ENCODE results near the gene VSX1.

VSX1 gene

GRCh38 chr20:25038591-25039015 lies 43.3 kb downstream of the VSX1 start:
- no peak overlapping the region for H3K4me3 ChIP-seq (ENCODE audit: low read length)
- no peak for TF ChIP-seq ZNF274 (IDR thresholded peaks at IDR 0.05; ENCODE audit: low read depth, low read length)

- no peak overlapping the region for H3K4me3 ChIP-seq (ENCODE audit: low read length)
Observed at GRCh38 chr20:25038103-25038410, 43.9 kb downstream of the VSX1 start.

GRCh38 chr20:25037288-25038102 lies 44.4 kb downstream of the VSX1 start:
- TF ChIP-seq ZNF274 (IDR thresholded peaks at IDR 0.05; ENCODE audit: low read depth, low read length), result no peak
- H3K4me3 ChIP-seq (ENCODE audit: low read length), result no peak overlapping the region

More at GRCh38 chr20:25038103-25038410, 43.9 kb downstream of the VSX1 start:
- TF ChIP-seq ZNF274 (IDR thresholded peaks at IDR 0.05; ENCODE audit: low read depth, low read length), result no peak

GRCh38 chr20:25036331-25036936 lies 45.5 kb downstream of the VSX1 start:
- peak overlapping the region; percentile 31; the same call in 1 of the 2 replicates for H3K4me3 ChIP-seq (ENCODE audit: low read length)
- no peak for TF ChIP-seq ZNF274 (IDR thresholded peaks at IDR 0.05; ENCODE audit: low read depth, low read length)

GRCh38 chr20:25035921-25036320 lies 46.0 kb downstream of the VSX1 start:
- TF ChIP-seq ZNF274 (IDR thresholded peaks at IDR 0.05; ENCODE audit: low read depth, low read length), result no peak
- H3K4me3 ChIP-seq (ENCODE audit: low read length), result peak overlapping the region; percentile 31; the same call in 1 of the 2 replicates

- no peak for TF ChIP-seq ZNF274 (IDR thresholded peaks at IDR 0.05; ENCODE audit: low read depth, low read length)
- no peak overlapping the region for H3K4me3 ChIP-seq (ENCODE audit: low read length)
Observed at GRCh38 chr20:25033924-25034300, 48.0 kb downstream of the VSX1 start.

- no peak overlapping the region for H3K4me3 ChIP-seq (ENCODE audit: low read length)
- no peak for TF ChIP-seq ZNF274 (IDR thresholded peaks at IDR 0.05; ENCODE audit: low read depth, low read length)
Observed at GRCh38 chr20:25033265-25033923, 48.5 kb downstream of the VSX1 start.

GRCh38 chr20:25032478-25033264 lies 49.3 kb downstream of the VSX1 start:
- TF ChIP-seq ZNF274 (IDR thresholded peaks at IDR 0.05; ENCODE audit: low read depth, low read length), result no peak
- H3K4me3 ChIP-seq (ENCODE audit: low read length), result no peak overlapping the region

- no peak overlapping the region for H3K4me3 ChIP-seq (ENCODE audit: low read length)
- no peak for TF ChIP-seq ZNF274 (IDR thresholded peaks at IDR 0.05; ENCODE audit: low read depth, low read length)
Observed at GRCh38 chr20:25032065-25032477, 49.9 kb downstream of the VSX1 start.

GRCh38 chr20:25031241-25031640 lies 50.7 kb downstream of the VSX1 start:
- no peak overlapping the region for H3K4me3 ChIP-seq (ENCODE audit: low read length)
- TF ChIP-seq ZNF274 (IDR thresholded peaks at IDR 0.05; ENCODE audit: low read depth, low read length), result no peak

GRCh38 chr20:25030649-25031207 lies 51.2 kb downstream of the VSX1 start:
- H3K4me3 ChIP-seq (ENCODE audit: low read length), result no peak overlapping the region
- TF ChIP-seq ZNF274 (IDR thresholded peaks at IDR 0.05; ENCODE audit: low read depth, low read length), result no peak

- no peak overlapping the region for H3K4me3 ChIP-seq (ENCODE audit: low read length)
- TF ChIP-seq ZNF274 (IDR thresholded peaks at IDR 0.05; ENCODE audit: low read depth, low read length), result no peak
Observed at GRCh38 chr20:25030007-25030648, 51.8 kb downstream of the VSX1 start.

GRCh38 chr20:25025986-25026605 lies 55.8 kb downstream of the VSX1 start:
- no peak overlapping the region for H3K4me3 ChIP-seq (ENCODE audit: low read length)
- no peak for TF ChIP-seq ZNF274 (IDR thresholded peaks at IDR 0.05; ENCODE audit: low read depth, low read length)
